ENCODE results near the gene TNIP1. TPM values are rescaled to one million over a fixed set of nuclear protein-coding genes. Genes with fewer than 3 reads are reported as not detected.

TNIP1 gene
- total and polyA plus RNA-seq, 7 experiments from 2014 or later = 28.9 to 234 (median 125) TPM

DNA sequence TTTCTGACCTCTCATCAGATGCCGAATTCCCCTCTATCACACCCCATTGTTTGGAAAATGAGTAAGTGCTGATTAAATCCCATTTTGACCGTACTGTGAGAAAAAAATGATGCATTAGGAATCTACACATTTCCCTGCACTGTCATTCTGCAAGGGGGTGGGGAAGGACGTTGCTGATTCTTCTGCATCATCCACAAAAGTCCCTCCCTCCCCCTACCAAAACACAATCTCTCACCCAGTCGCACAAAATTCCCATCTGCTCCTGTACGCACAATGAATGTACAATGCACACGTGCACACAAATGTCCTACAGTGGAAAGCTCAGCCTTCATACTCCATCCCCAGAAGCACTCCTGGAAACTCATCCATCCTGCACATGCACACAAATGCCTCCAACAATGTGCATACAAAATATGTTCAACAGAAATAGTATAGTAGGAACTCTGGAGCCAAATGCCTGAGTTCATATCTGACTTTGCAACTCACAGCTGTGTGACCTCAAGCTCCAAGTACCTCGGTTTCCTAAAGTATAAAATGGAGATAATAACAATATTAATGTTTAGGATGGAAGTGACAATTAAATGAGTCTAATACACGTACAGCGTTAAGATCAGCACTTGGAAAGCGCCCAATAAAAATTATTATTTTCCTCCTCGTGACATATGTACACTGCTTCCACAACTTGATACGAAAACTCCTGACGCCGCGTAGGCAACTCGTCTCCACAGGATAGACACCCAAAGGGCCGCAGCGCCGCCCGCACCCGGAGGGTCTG, 809 bp downstream of the TNIP1 start:
- intact Hi-C loops (cut with micrococcal nuclease) = loop anchor here (1.0 to 10.0 kb wide), 15 partner anchors 15 to 1735 kb away; partner anchors contain the start of genes G3BP1 (in 2 of the 2), GRPEL2 (in 2 of the 2), CD74 (in 1 of the 2) and GM2A (in 1 of the 2)
- no peak for ATAC-seq
- Mint-ChIP-seq H3K27me3 (no peaks in the 10 kb centered on the region), H3K4me1 (peaks cover 58 to 85% (median 73%) of the 10 kb centered on the region in 7 donors), H3K27ac (peak overlapping the region; percentile 71 to 93 (median 87)), H3K4me3 (peak overlapping the region; percentile 72 to 95 (median 89)), H3K36me3 (peaks cover 0 to 43% (median 18%) of the 10 kb centered on the region in 5 donors), H3K9me3 (peaks cover 0 to 2% (median 0%) of the 10 kb centered on the region in 11 donors)
- H3K4me3 ChIP-seq (ENCODE audit: low read length) = peak overlapping the region; percentile 86
- peaks cover 0 to 11% (median 0%) of the 10 kb centered on the region in 3 experiments for H3K36me3 ChIP-seq (ENCODE audit: control insufficient read depth in 2 of 3, insufficient read depth in 3 of 3, low read length in 3 of 3)
- peaks cover 37 to 68% of the 10 kb centered on the region in 2 donors for H3K4me1 ChIP-seq (ENCODE audit: control insufficient read depth in 2 of 2, insufficient read depth in 2 of 2, low read length in 2 of 2)
- no peaks in the 10 kb centered on the region for H3K27me3 ChIP-seq (ENCODE audit: control insufficient read depth in 2 of 2, insufficient read depth in 2 of 2, low read length in 2 of 2)
- POLR2A ChIA-PET = interaction anchor here (0.8 to 3.6 kb wide), 9 partner anchors 16 to 134 kb away, joined by 3 to 25 read pairs (median 3); no protein-coding TSS in a partner anchor
- H3K27ac ChIP-seq (ENCODE audit: low read depth, low read length) = peak overlapping the region; percentile 96
- no peaks in the 10 kb centered on the region for H3K9me3 ChIP-seq (ENCODE audit: control insufficient read depth in 2 of 3, low read length in 3 of 3)
- DNase-seq = peak in 1 of 9 donors; percentile 39
- CTCF ChIA-PET = interaction anchor here (0.9 to 2.3 kb wide), 2 partner anchors 35 to 46 kb away, joined by 3 to 13 read pairs; no protein-coding TSS in a partner anchor

DNA sequence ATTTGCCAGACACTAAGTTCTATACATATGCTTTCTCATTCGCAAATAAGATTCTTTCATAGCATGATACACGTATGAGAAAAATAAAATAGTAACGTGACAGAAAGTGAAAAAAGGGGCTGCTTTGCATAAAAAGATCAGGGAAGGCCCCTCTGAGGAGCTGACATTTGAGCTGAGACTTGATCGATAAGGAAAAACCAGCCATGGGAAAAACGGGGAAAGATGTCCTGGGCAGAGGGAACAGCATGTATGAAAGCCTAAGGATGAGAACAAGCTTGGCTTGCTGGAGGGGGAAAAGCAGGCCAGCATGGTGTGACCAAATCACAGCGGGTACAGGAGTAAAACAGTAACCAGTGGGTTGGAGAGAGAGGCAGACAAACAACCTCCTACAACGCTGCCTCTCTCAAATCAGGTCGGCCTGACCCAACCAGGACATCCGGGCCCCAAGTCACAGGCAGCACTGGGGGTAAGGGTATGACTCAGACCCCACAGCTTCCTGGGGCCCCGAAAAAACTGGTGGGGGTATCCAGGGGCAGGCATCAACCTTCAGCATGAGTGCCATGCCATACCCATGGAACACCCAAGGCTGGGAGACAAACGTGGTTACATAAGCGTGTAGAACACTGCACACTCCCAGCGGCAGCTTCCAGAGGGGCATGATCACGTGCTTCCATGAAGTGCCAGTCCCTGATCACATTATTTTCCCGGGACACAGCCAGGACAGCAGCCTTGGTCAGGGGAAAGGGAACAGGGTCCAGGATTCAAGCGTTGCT, 2.2 kb downstream of the TNIP1 start:
- Mint-ChIP-seq H3K9me3 (peaks cover 0 to 2% (median 0%) of the 10 kb centered on the region in 11 donors), H3K4me3 (peak overlapping the region; percentile 72 to 95 (median 89)), H3K36me3 (peaks cover 0 to 46% (median 21%) of the 10 kb centered on the region in 5 donors), H3K27ac (peak overlapping the region in 7 of 9 donors; percentile 60 to 87 (median 69)), H3K27me3 (no peaks in the 10 kb centered on the region), H3K4me1 (peaks cover 56 to 81% (median 73%) of the 10 kb centered on the region in 7 donors)
- peak overlapping the region; percentile 39 for H3K4me3 ChIP-seq (ENCODE audit: low read length)
- H3K27me3 ChIP-seq (ENCODE audit: control insufficient read depth in 2 of 2, insufficient read depth in 2 of 2, low read length in 2 of 2) = no peaks in the 10 kb centered on the region
- H3K27ac ChIP-seq (ENCODE audit: low read depth, low read length) = peak overlapping the region; percentile 3
- H3K36me3 ChIP-seq (ENCODE audit: control insufficient read depth in 2 of 3, insufficient read depth in 3 of 3, low read length in 3 of 3) = peaks cover 0 to 11% (median 0%) of the 10 kb centered on the region in 3 experiments
- no peaks in the 10 kb centered on the region for H3K9me3 ChIP-seq (ENCODE audit: control insufficient read depth in 2 of 3, low read length in 3 of 3)
- DNase-seq = peak in 1 of 9 donors; percentile 73
- no peak for ATAC-seq
- intact Hi-C loops (cut with micrococcal nuclease) = loop anchor here in 1 of 2 donors (2.0 kb wide), 1 partner anchor 18 kb away; no protein-coding TSS in a partner anchor
- peaks cover 37 to 64% of the 10 kb centered on the region in 2 donors for H3K4me1 ChIP-seq (ENCODE audit: control insufficient read depth in 2 of 2, insufficient read depth in 2 of 2, low read length in 2 of 2)
- ChIA-PET CTCF (interaction anchor here (2.3 kb wide), 1 partner anchor 36 kb away, joined by 13 read pairs; no protein-coding TSS in a partner anchor), POLR2A (interaction anchor here (0.6 to 2.2 kb wide), 6 partner anchors 15 to 144 kb away, joined by 3 to 7 read pairs (median 4); no protein-coding TSS in a partner anchor)

DNA sequence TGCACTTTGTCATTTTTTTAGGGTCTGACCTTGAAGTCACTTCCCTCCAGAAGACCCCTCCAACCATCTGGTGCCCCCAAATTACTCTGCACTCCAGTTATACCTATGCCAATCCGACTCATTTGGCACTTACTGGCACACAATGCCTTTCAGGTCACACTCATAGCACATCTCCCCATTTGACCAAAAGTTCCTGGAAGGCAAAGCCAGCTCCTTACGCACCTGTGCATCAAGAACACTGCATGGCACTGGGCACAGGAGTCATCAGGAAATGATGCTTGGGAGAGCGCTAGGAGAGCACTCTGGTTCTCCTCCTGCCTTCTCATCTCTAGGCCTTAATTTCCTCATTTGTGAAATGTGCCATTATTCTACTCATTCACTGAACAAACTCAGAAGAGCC, 2.9 kb downstream of the TNIP1 start:
- no peaks in the 10 kb centered on the region for H3K27me3 Mint-ChIP-seq
- peaks cover 0 to 3% (median 0%) of the 10 kb centered on the region in 11 donors for H3K9me3 Mint-ChIP-seq
- peak overlapping the region in 6 of 9 donors; percentile 32 to 87 (median 69) for H3K27ac Mint-ChIP-seq
- ATAC-seq (no peak), DNase-seq (no peak)
- ChIA-PET CTCF (no interaction called here), POLR2A (interaction anchor here (0.6 to 2.2 kb wide), 4 partner anchors 15 to 38 kb away, joined by 3 to 7 read pairs (median 4); no protein-coding TSS in a partner anchor)
- H3K4me1 Mint-ChIP-seq = peaks cover 52 to 78% (median 69%) of the 10 kb centered on the region in 7 donors
- Histone ChIP-seq H3K27me3 (ENCODE audit: control insufficient read depth in 2 of 2, insufficient read depth in 2 of 2, low read length in 2 of 2) (no peaks in the 10 kb centered on the region), H3K36me3 (ENCODE audit: control insufficient read depth in 2 of 3, insufficient read depth in 3 of 3, low read length in 3 of 3) (peaks cover 0 to 11% (median 0%) of the 10 kb centered on the region in 3 experiments), H3K9me3 (ENCODE audit: control insufficient read depth in 2 of 3, low read length in 3 of 3) (no peaks in the 10 kb centered on the region), H3K4me1 (ENCODE audit: control insufficient read depth in 2 of 2, insufficient read depth in 2 of 2, low read length in 2 of 2) (peaks cover 32 to 60% of the 10 kb centered on the region in 2 donors), H3K4me3 (ENCODE audit: low read length) (peak overlapping the region; percentile 39), H3K27ac (ENCODE audit: low read depth, low read length) (no peak overlapping the region)
- intact Hi-C loops (cut with micrococcal nuclease) = loop anchor here in 1 of 2 donors (2.0 kb wide), 1 partner anchor 17 kb away; no protein-coding TSS in a partner anchor
- peak overlapping the region; percentile 68 to 95 (median 89) for H3K4me3 Mint-ChIP-seq
- H3K36me3 Mint-ChIP-seq = peaks cover 0 to 51% (median 21%) of the 10 kb centered on the region in 5 donors

DNA sequence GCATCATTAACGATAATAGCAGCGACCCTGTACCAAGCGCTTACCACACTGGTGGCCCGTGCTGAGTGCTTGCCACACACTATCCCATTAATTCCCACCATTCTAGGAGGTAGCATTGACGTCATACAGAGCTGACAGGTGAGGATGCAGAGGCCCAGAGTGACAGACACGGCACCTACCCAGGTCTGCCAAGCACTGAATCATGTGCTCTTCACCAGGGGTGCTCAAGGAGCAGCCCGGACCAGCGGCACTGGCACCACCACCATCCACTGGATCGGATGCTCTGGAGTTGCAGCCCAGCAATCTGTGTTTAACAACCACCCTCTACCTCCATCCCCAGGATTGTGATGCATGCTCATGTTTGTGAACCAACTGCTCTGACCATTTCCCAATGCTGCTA, 3.4 kb downstream of the TNIP1 start:
- DNase-seq (no peak), ATAC-seq (no peak)
- Histone ChIP-seq H3K27me3 (ENCODE audit: control insufficient read depth in 2 of 2, insufficient read depth in 2 of 2, low read length in 2 of 2) (no peaks in the 10 kb centered on the region), H3K36me3 (ENCODE audit: control insufficient read depth in 2 of 3, insufficient read depth in 3 of 3, low read length in 3 of 3) (peaks cover 0 to 11% (median 0%) of the 10 kb centered on the region in 3 experiments), H3K4me3 (ENCODE audit: low read length) (no peak overlapping the region), H3K9me3 (ENCODE audit: control insufficient read depth in 2 of 3, low read length in 3 of 3) (no peaks in the 10 kb centered on the region), H3K4me1 (ENCODE audit: control insufficient read depth in 2 of 2, insufficient read depth in 2 of 2, low read length in 2 of 2) (peaks cover 32 to 55% of the 10 kb centered on the region in 2 donors), H3K27ac (ENCODE audit: low read depth, low read length) (no peak overlapping the region)
- peaks cover 53 to 76% (median 68%) of the 10 kb centered on the region in 7 donors for H3K4me1 Mint-ChIP-seq
- peak overlapping the region in 9 of 10 donors; percentile 4 to 89 (median 58) for H3K4me3 Mint-ChIP-seq
- H3K36me3 Mint-ChIP-seq = peaks cover 0 to 48% (median 21%) of the 10 kb centered on the region in 5 donors
- CTCF ChIA-PET = no interaction called here
- intact Hi-C loops (cut with micrococcal nuclease) = no loop called here
- peaks cover 0 to 3% (median 0%) of the 10 kb centered on the region in 11 donors for H3K9me3 Mint-ChIP-seq
- POLR2A ChIA-PET = interaction anchor here (1.5 kb wide), 1 partner anchor 38 kb away, joined by 3 read pairs; no protein-coding TSS in a partner anchor
- no peaks in the 10 kb centered on the region for H3K27me3 Mint-ChIP-seq
- peak overlapping the region in 2 of 9 donors; percentile 80 to 87 for H3K27ac Mint-ChIP-seq

DNA sequence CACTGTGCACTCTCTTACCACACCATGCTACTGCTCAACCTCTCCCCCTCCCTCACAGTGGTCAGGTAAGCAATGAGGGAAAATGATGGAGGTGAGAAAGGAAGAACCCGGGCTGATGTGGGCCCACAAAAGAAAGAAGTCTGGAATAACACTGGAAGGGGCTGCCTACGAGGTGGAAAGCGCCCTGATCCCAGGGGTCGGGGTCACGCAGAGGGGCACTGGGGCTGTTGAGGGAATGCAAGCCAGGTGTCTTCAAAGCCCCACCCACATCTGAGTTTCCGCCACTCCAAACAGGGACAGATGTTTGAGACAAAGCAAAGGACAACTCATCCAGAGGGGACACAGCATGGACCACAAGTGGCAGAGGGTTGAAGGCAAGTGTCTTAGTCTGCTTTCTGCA, 4.2 kb downstream of the TNIP1 start:
- DNase-seq (no peak), ATAC-seq (no peak)
- Histone ChIP-seq H3K27ac (ENCODE audit: low read depth, low read length) (no peak overlapping the region), H3K9me3 (ENCODE audit: control insufficient read depth in 2 of 3, low read length in 3 of 3) (no peaks in the 10 kb centered on the region), H3K27me3 (ENCODE audit: control insufficient read depth in 2 of 2, insufficient read depth in 2 of 2, low read length in 2 of 2) (no peaks in the 10 kb centered on the region), H3K4me1 (ENCODE audit: control insufficient read depth in 2 of 2, insufficient read depth in 2 of 2, low read length in 2 of 2) (peaks cover 33 to 51% of the 10 kb centered on the region in 2 donors), H3K4me3 (ENCODE audit: low read length) (no peak overlapping the region), H3K36me3 (ENCODE audit: control insufficient read depth in 2 of 3, insufficient read depth in 3 of 3, low read length in 3 of 3) (peaks cover 0 to 15% (median 0%) of the 10 kb centered on the region in 3 experiments)
- peaks cover 0 to 3% (median 0%) of the 10 kb centered on the region in 11 donors for H3K9me3 Mint-ChIP-seq
- POLR2A ChIA-PET = no interaction called here
- CTCF ChIA-PET = no interaction called here
- H3K4me3 Mint-ChIP-seq = peak overlapping the region in 8 of 10 donors; percentile 10 to 89 (median 58)
- peaks cover 57 to 78% (median 69%) of the 10 kb centered on the region in 7 donors for H3K4me1 Mint-ChIP-seq
- intact Hi-C loops (cut with micrococcal nuclease) = no loop called here
- peaks cover 0 to 56% (median 23%) of the 10 kb centered on the region in 5 donors for H3K36me3 Mint-ChIP-seq
- peak overlapping the region in 5 of 9 donors; percentile 14 to 83 (median 41) for H3K27ac Mint-ChIP-seq
- H3K27me3 Mint-ChIP-seq = no peaks in the 10 kb centered on the region

Data from naive thymus-derived CD4-positive, alpha-beta T cell (primary cell).